CD14-positive monocyte (primary cell): ENCODE results near the gene NEU1. TPM values are rescaled to one million over a fixed set of nuclear protein-coding genes. Genes with fewer than 3 reads are reported as not detected.
A peak's percentile ranks its signal among the peaks of the same experiment; 100 is the strongest.
"Not testable (repeated sequence)": the region's sequence is repeated elsewhere in the genome, so short reads cannot be mapped to it uniquely, and the experiment has no call there.

Experiments
- DNase-seq, 3 donors: peaks; one replicate each; pipeline ENCODE4 v3.0.0-alpha.2; 2011 to 2022
- H2AFZ ChIP-seq: 2 replicates; pipeline ENCODE4 v1.6.0; 2012; ENCODE audit warnings: mild to moderate bottlenecking, low read depth, low read length, inconsistent platforms; ENCODE audit not compliant: insufficient read depth, poor library complexity, severe bottlenecking
- H3K27ac ChIP-seq, 2 donors: 1 replicate in 1 of 2; 2 replicates in 1 of 2; pipeline ENCODE4 v1.5.1; 2012 to 2013; ENCODE audit warnings: low read length in 2 of 2, control low read depth in 1 of 2, inconsistent platforms in 1 of 2, low read depth in 1 of 2, mild to moderate bottlenecking in 1 of 2
- H3K27me3 ChIP-seq, 2 donors: one replicate each; pipeline versions ENCODE4 v1.6.0 to v1.6.1; 2011 to 2013; ENCODE audit warnings: low read length in 2 of 2; ENCODE audit not compliant: control insufficient read depth in 2 of 2, insufficient read depth in 2 of 2
- H3K36me3 ChIP-seq, 2 donors: replicated peaks in 1 of 2; 1 replicate in 1 of 2; 2 replicates in 1 of 2; pipeline versions ENCODE4 v1.5.1 to v1.6.1; 2012 to 2013; ENCODE audit warnings: low read length in 2 of 2, control low read depth in 1 of 2, inconsistent platforms in 1 of 2, mild to moderate bottlenecking in 1 of 2; ENCODE audit not compliant: insufficient read depth in 2 of 2, control insufficient read depth in 1 of 2
- H3K4me1 ChIP-seq, 2 donors: 1 replicate in 1 of 2; 2 replicates in 1 of 2; pipeline versions ENCODE4 v1.5.1 to v1.6.1; 2012 to 2013; ENCODE audit warnings: low read length in 2 of 2, control low read depth in 1 of 2, inconsistent platforms in 1 of 2, mild to moderate bottlenecking in 1 of 2, moderate library complexity in 1 of 2; ENCODE audit not compliant: insufficient read depth in 2 of 2, control insufficient read depth in 1 of 2
- H3K4me2 ChIP-seq: replicated peaks from 2 replicates; pipeline ENCODE3; 2012; ENCODE audit warnings: low read length, moderate library complexity, mild to moderate bottlenecking; ENCODE audit not compliant: poor library complexity, severe bottlenecking; ENCODE audit errors: extremely low read depth
- H3K4me3 ChIP-seq, 3 experiments: fragments of 200-600 bp in 1 of 3; sonication (generic) in 1 of 3; replicated peaks in 1 of 3; 1 replicate in 2 of 3; 2 replicates in 1 of 3; pipeline ENCODE4 v1.5.1; 2011 to 2013; ENCODE audit warnings: low read length in 3 of 3, mild to moderate bottlenecking in 3 of 3, control low read depth in 2 of 3, low read depth in 2 of 3, inconsistent platforms in 1 of 3, moderate library complexity in 1 of 3
- H3K79me2 ChIP-seq: 2 replicates; pipeline ENCODE4 v1.6.0; 2012; ENCODE audit warnings: mild to moderate bottlenecking, control low read depth, inconsistent platforms, low read length, moderate library complexity; ENCODE audit not compliant: insufficient read depth
- H3K9ac ChIP-seq: 2 replicates; pipeline ENCODE4 v1.6.0; 2017; ENCODE audit warnings: low read length, mild to moderate bottlenecking; ENCODE audit not compliant: insufficient read depth, poor library complexity, severe bottlenecking
- H3K9me3 ChIP-seq, 2 donors: replicated peaks in 1 of 2; 1 replicate in 1 of 2; 2 replicates in 1 of 2; pipeline versions ENCODE4 v1.5.1 to v1.6.1; 2012 to 2013; ENCODE audit warnings: low read length in 2 of 2, control low read depth in 1 of 2; ENCODE audit not compliant: control insufficient read depth in 1 of 2, insufficient read depth in 1 of 2
- H4K20me1 ChIP-seq: 2 replicates; pipeline ENCODE4 v1.6.0; 2012; ENCODE audit warnings: mild to moderate bottlenecking, low read length, control low read depth, moderate library complexity; ENCODE audit not compliant: insufficient read depth
- H3K27ac Mint-ChIP-seq, 7 donors: one replicate each; pipeline ENCODE4 v1.8.0; 2020; ENCODE audit warnings: mild to moderate bottlenecking in 7 of 7, mixed read lengths in 7 of 7, moderate library complexity in 6 of 7, inconsistent platforms in 2 of 7
- H3K27me3 Mint-ChIP-seq, 3 donors: one replicate each; pipeline ENCODE4 v1.8.0; 2021 to 2022; ENCODE audit warnings: low read depth in 3 of 3, mild to moderate bottlenecking in 3 of 3, mixed read lengths in 3 of 3, moderate library complexity in 3 of 3, inconsistent platforms in 1 of 3
- H3K36me3 Mint-ChIP-seq, 2 donors: one replicate each; pipeline ENCODE4 v1.8.0; 2020; ENCODE audit warnings: mixed read lengths in 2 of 2, inconsistent platforms in 1 of 2, mild to moderate bottlenecking in 1 of 2
- H3K4me1 Mint-ChIP-seq: one replicate; pipeline ENCODE4 v1.8.0; 2020; ENCODE audit warnings: mild to moderate bottlenecking, mixed read lengths
- H3K4me3 Mint-ChIP-seq, 2 donors: one replicate each; pipeline ENCODE4 v1.8.0; 2020; ENCODE audit warnings: mild to moderate bottlenecking in 2 of 2, mixed read lengths in 2 of 2, moderate library complexity in 1 of 2
- H3K9me3 Mint-ChIP-seq, 7 donors: one replicate each; pipeline ENCODE4 v1.8.0; 2020 to 2022; ENCODE audit warnings: mixed read lengths in 7 of 7, mild to moderate bottlenecking in 6 of 7, moderate library complexity in 6 of 7, inconsistent platforms in 2 of 7
- WGBS: methylation state at CpG from one replicate; pipeline ENCODE4 v1.1.5; 2013; ENCODE audit warnings: missing lambda C conversion rate; ENCODE audit not compliant: insufficient coverage; 5-methylcytosine and 5-hydroxymethylcytosine counted together
- intact Hi-C, 2 donors: fragments of 100-400 bp; cut with micrococcal nuclease; formaldehyde crosslinking; loops; one replicate each; pipeline versions ENCODE4 v1.15.0 to v1.15.1; 2023
- polyA plus RNA-seq, 3 donors: library from polyadenylated mRNA; depleted of rRNA in 1 of 3; unstranded in 2 of 3; stranded (reverse) in 1 of 3; fragments of 300-500 nt in 2 of 3; fragments of >200 nt in 1 of 3; fragmentation: Illumina TruSeq in 2 of 3; gene quantifications; 1 replicate in 2 of 3; 2 replicates in 1 of 3; pipeline ENCODE4 v1.2.3, GENCODE V29; 2012 to 2021
- TF ChIP-seq, protein P1 (sequence below): fragments of 200-600 bp; IDR thresholded peaks from one replicate; pipeline ENCODE4 v1.8.0; 2022; ENCODE audit warnings: antibody characterized with exemption, mild to moderate bottlenecking

Gene NEU1
- polyA plus RNA-seq, 3 donors = 70.2 to 89.5 (median 81.8) TPM

DNA sequence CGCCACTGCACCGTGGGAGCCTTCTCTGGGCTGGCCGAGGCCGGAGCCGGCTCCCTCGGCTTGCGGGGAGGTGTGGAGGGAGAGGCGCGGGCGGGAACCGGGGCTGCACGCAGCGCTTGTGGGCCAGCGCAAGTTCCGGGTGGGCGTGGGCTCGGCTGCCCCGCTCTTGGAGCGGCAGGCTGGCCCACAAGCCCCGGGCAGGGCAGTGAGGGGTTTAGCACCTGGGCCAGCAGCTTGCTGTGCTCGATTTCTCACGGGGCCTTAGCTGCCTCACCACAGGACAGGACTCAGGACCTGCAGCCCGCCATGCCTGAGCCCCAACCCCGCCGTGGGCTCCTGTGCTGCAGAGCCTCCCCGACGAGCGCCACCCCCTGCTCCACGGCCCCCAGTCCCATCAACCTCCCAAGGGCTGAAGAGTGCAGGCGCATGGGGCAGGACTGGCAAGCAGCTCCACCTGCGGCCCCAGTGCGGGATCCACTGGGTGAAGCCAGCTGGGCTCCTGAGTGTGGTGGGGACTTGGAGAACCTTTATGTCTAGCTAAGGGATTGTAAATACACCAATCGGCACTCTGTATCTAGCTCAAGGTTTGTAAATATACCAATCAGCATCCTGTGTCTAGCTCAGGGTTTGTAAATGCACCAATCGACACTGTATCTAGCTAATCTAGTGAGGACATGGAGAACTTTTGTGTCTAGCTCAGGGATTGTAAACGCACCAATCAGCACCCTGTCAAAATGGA is 10.5 kb downstream of the NEU1 start:
- H3K27me3 Mint-ChIP-seq, H3K4me3 Mint-ChIP-seq, H3K4me2 ChIP-seq, H4K20me1 ChIP-seq, H3K27me3 ChIP-seq, H3K9me3 ChIP-seq, H3K9me3 Mint-ChIP-seq, intact Hi-C loops, H3K4me1 ChIP-seq, H2AFZ ChIP-seq, H3K27ac Mint-ChIP-seq, H3K4me3 ChIP-seq, H3K27ac ChIP-seq, H3K79me2 ChIP-seq, H3K4me1 Mint-ChIP-seq, DNase-seq, H3K36me3 ChIP-seq, H3K9ac ChIP-seq: not testable (repeated sequence)
- H3K36me3 Mint-ChIP-seq = peaks cover 4 to 23% of the 10 kb centered on the region in 2 donors
- WGBS = 93% methylated on average over 19 of the region's 35 CpGs

DNA sequence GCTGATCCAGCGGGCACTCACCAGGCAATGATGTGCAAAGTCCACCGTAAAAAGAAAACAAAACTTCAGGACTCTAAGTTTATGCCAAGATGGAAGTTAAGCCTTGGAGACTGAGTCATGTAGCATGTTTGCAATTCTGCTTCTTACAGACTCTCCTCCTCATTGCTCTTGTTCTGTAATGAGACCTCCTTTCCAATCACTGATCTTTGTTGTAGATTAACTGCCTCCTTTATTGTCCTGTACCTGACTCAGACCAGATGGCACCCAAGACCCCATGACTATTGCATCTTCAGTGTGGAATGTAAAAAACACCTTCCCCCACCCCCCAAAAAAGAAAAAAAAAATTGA is 11.2 kb downstream of the NEU1 start:
- peaks cover 0 to 3% (median 2%) of the 10 kb centered on the region in 3 donors for H3K27me3 Mint-ChIP-seq
- Histone ChIP-seq H3K4me2 (no peak overlapping the region), H3K27ac (no peak overlapping the region), H3K4me1 (no peaks in the 10 kb centered on the region), H3K27me3 (no peaks in the 10 kb centered on the region), H3K79me2 (no peaks in the 10 kb centered on the region), H3K9me3 (peaks cover 0 to 4% of the 10 kb centered on the region in 2 donors), H4K20me1 (no peaks in the 10 kb centered on the region), H3K4me3 (no peak overlapping the region), H3K9ac (no peak overlapping the region), H2AFZ (no peak overlapping the region), H3K36me3 (no peaks in the 10 kb centered on the region)
- H3K27ac Mint-ChIP-seq = peak overlapping the region in 1 of 7 donors; percentile 26
- DNase-seq = no peak
- peaks cover 0 to 10% (median 6%) of the 10 kb centered on the region in 7 donors for H3K9me3 Mint-ChIP-seq
- no CpG with 5 or more reads among the region's 2 CpGs for WGBS
- TF ChIP-seq, protein P1, sequence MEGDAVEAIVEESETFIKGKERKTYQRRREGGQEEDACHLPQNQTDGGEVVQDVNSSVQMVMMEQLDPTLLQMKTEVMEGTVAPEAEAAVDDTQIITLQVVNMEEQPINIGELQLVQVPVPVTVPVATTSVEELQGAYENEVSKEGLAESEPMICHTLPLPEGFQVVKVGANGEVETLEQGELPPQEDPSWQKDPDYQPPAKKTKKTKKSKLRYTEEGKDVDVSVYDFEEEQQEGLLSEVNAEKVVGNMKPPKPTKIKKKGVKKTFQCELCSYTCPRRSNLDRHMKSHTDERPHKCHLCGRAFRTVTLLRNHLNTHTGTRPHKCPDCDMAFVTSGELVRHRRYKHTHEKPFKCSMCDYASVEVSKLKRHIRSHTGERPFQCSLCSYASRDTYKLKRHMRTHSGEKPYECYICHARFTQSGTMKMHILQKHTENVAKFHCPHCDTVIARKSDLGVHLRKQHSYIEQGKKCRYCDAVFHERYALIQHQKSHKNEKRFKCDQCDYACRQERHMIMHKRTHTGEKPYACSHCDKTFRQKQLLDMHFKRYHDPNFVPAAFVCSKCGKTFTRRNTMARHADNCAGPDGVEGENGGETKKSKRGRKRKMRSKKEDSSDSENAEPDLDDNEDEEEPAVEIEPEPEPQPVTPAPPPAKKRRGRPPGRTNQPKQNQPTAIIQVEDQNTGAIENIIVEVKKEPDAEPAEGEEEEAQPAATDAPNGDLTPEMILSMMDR = no peak
- intact Hi-C loops = no loop called here
- no peaks in the 10 kb centered on the region for H3K4me1 Mint-ChIP-seq
- no peak overlapping the region for H3K4me3 Mint-ChIP-seq
- peaks cover 0 to 16% of the 10 kb centered on the region in 2 donors for H3K36me3 Mint-ChIP-seq
